GM10248 (cell line): Measurements from ENCODE around the gene NAA15.

ENCODE experiments used
- CTCF ChIA-PET: fragments of 300-600 bp; sonication (Branson Sonifier 250); formaldehyde crosslinking; extraction: SDS; loops from one replicate; lab custom pipeline; 2021; ENCODE audit warnings: antibody characterized with exemption; lab: Yijun Ruan, JAX
- POLR2A ChIA-PET: fragments of 350-650 bp; sonication (Branson Sonifier 250); formaldehyde crosslinking; extraction: SDS; loops from one replicate; lab custom pipeline; 2020; ENCODE audit warnings: antibody characterized with exemption; lab: Yijun Ruan, JAX
- DNase-seq: peaks from one replicate; pipeline ENCODE4 v3.0.0; 2012; ENCODE audit errors: extremely low spot score
- TF ChIP-seq, protein P1 (sequence below): IDR thresholded peaks from 2 replicates; pipeline ENCODE4 v1.5.1; 2012; ENCODE audit warnings: mild to moderate bottlenecking, low read depth; ENCODE audit errors: extremely low read depth, missing control alignments, control extremely low read depth

The NAA15 gene

GRCh38 chr4:139454111-139455045 is 153.1 kb downstream of the NAA15 start, which contains the start of gene RAB33B:
TSS of gene RAB33B (plus strand) at chr4:139454121. CDS start at chr4:139454196, 75 bp downstream.
- DNase-seq: no peak
- ChIA-PET CTCF (interaction anchor here (1.5 to 1.9 kb wide), 2 partner anchors 21 to 424 kb away, joined by 4 to 5 read pairs; no protein-coding TSS in a partner anchor), POLR2A (no interaction called here)
- TF ChIP-seq, protein P1, sequence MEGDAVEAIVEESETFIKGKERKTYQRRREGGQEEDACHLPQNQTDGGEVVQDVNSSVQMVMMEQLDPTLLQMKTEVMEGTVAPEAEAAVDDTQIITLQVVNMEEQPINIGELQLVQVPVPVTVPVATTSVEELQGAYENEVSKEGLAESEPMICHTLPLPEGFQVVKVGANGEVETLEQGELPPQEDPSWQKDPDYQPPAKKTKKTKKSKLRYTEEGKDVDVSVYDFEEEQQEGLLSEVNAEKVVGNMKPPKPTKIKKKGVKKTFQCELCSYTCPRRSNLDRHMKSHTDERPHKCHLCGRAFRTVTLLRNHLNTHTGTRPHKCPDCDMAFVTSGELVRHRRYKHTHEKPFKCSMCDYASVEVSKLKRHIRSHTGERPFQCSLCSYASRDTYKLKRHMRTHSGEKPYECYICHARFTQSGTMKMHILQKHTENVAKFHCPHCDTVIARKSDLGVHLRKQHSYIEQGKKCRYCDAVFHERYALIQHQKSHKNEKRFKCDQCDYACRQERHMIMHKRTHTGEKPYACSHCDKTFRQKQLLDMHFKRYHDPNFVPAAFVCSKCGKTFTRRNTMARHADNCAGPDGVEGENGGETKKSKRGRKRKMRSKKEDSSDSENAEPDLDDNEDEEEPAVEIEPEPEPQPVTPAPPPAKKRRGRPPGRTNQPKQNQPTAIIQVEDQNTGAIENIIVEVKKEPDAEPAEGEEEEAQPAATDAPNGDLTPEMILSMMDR: no peak

- TF ChIP-seq, protein P1: no peak
- no peak for DNase-seq
- POLR2A ChIA-PET: no interaction called here
- CTCF ChIA-PET: interaction anchor here (1.1 to 1.9 kb wide), 3 partner anchors 15 to 424 kb away, joined by 3 to 5 read pairs (median 4); no protein-coding TSS in a partner anchor
Observed at GRCh38 chr4:139455126-139455538, 153.8 kb downstream of the NAA15 start.

DNA sequence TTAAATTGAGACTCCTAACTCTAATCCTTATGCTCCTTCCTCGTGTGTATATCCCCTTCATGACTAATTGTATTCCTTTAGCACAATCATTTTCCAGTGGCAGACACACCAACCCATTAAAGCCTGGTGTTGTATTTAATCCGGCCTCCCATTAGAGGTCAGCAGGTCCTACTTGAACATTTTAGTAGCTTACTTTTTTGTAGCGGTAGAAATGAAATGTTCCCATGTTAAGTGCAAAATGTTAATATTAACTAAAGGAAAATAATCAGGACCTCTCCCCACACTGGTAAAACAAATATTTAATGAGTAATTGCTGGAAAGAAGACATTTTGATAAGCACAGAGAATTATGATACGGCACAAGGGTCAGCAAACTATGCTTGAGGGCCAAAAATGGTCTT is 156.0 kb downstream of the NAA15 start:
- TF ChIP-seq, protein P1: no peak
- ChIA-PET POLR2A (interaction anchor here (0.6 kb wide), 1 partner anchor 248 kb away, joined by 3 read pairs; no protein-coding TSS in a partner anchor), CTCF (interaction anchor here (1.7 kb wide), 1 partner anchor 73 kb away, joined by 6 read pairs; no protein-coding TSS in a partner anchor)
- DNase-seq: no peak

DNA sequence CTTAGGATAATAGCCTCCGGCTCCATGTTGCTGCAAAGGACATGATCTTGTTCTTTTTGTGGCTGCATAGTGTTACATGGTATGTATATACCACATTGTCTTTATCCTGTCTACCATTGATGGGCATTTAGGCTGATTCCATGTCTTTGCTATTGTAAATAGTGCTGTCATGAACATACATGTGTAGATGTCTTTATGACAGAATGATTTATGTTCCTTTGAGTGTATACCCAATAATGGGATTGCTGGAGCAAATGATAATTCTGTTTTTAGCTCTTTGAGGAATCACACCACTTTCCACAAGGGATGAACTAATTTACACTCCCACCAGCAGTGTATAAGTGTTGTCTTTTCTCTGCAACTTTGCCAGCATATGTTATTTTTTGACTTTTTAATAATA is 157.2 kb downstream of the NAA15 start:
- TF ChIP-seq, protein P1: no peak
- ChIA-PET CTCF (no interaction called here), POLR2A (no interaction called here)
- DNase-seq: no peak

DNA sequence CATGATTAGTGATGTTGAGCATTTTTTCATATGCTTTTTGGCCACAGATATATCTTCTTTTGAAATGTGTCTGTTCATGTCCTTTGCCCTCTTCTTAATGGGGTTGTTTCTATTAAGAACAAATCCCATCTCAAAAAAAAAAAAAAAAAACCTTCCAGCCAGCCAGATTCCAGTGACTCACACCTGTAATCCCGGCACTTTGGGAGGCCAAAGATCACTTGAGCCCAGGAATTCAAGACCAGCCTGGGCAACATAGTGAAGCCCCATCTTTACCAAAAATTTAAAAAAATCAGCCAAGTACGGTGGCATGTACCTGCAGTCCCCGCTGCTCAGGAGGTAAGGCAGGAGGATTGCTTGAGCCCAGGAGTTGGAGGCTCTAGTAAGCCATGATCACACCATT is 157.7 kb downstream of the NAA15 start:
- TF ChIP-seq, protein P1: no peak
- CTCF ChIA-PET: no interaction called here

GRCh38 chr4:139460565-139460964 is 159.3 kb downstream of the NAA15 start:
- ChIA-PET POLR2A (interaction anchor here (0.6 kb wide), 1 partner anchor 486 kb away, joined by 4 read pairs; no protein-coding TSS in a partner anchor), CTCF (no interaction called here)
- TF ChIP-seq, protein P1: no peak
- no peak for DNase-seq

More for the DNA sequence above, 157.7 kb downstream of the NAA15 start:
- DNase-seq: no peak
- POLR2A ChIA-PET: no interaction called here
